CD4-positive, alpha-beta T cell treated with Interleukin-17A for 1 hour (primary cell): ENCODE results near the gene RCL1.

Experiments used
- DNase-seq: peaks from one replicate; pipeline ENCODE4 v3.0.0-alpha.2; 2020

The RCL1 gene

DNA sequence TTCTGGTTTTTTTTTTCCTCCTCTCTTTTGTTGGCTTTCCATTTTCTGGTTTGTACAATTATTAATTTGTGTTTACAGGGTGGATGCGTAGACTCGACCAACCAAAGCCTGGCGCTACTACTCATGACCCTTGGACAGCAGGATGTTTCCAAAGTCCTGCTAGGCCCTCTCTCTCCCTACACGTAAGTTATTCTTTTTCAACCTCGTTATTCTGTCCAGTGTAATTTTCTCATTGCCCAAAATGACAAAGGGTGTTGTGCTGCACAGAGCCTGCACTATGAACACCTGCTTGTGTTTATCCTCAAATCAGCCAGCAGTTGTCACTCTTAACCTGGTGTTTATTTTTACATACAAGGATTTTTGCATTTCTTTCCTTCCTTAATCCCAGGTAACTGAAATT lies 56.6 kb downstream of the RCL1 start:
- DNase-seq: no peak

DNA sequence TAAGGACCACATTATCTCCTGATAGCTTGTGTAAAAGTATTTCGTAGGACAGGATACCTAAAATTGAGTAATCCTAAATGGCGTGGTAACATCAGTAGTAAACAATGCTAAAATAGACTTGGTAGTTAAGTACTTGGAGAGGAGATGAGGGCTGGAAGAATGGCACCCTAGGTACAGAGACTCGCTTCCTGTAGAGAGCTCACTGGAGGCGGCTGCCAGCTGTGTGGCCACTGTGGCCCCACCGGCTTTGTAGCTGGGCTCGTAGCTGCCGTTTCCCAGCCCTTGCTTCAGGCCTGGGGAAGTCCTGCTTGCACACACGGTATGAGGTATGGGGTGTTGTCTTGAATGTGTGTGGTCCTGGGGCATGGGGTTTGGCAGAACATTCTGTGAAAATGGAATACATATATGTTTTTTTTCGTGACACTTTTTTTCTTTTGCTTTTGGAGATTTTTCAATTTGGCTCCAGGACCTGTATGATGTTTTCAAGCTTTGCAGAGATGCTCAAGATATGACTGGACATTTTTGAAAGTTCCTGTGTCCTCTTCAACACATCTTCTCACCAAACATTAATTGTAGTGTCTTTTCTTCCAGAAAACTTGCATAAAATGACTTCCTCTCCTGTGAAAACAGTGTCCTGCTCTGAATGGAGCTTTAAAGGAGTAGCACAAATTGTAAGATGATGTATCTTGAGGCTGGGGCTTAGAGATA lies 58.0 kb downstream of the RCL1 start:
- no peak for DNase-seq

DNA sequence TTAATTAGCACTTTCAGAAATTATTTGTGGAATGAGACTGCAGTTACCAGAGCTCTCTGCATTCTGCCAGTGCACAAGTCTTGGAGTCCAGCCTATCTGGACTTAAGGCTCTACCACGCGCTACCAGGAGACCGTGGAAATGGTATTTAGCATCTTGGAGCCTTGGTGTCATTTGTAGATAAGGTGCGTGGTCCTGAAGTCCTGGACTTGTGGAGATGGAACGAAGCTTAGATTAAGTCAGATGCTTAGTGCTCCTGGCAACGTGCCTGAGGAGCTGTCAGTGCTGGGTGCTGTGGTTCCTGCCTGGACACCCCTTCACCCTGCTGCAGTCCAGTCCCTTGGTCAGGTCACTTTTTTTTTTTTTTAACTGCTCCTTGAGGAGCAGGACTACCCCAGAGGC lies 59.7 kb downstream of the RCL1 start:
- no peak for DNase-seq

DNA sequence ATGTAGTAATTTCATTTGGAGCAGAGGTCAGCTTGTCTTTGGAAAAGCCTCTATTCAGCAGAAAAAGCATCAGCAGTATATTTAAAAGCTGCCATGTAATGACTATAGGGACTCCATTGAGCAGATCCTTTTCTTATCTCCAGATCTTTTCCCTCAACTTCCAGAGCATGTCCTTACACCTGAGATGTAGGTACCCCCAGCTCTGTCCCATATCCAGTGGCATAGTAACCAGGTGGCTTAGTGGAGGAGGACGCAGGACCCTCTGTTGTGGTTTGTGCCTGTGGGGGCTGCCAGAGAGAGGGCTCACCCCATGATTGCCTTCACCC lies 61.5 kb downstream of the RCL1 start:
- no peak for DNase-seq

DNA sequence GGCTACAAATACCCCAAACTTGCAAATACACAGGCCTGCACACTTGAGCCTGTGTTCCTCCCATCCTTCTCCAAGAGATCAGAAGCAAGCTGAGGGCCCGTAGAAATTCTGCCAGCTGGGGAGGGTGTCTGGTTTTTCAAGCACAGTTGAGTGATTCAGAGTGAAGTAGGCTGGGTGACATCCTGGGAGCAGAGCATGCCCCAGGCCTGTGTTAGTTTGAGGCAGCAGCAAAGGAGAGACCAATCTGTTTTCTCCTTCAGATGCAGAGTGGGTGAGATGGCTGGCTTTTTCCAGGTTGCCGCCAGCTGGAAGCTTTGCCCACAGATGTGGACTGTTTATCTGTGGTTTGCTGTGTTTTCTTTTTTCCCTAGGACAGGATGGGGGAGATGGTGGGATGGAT lies 63.1 kb downstream of the RCL1 start:
- DNase-seq: no peak

DNA sequence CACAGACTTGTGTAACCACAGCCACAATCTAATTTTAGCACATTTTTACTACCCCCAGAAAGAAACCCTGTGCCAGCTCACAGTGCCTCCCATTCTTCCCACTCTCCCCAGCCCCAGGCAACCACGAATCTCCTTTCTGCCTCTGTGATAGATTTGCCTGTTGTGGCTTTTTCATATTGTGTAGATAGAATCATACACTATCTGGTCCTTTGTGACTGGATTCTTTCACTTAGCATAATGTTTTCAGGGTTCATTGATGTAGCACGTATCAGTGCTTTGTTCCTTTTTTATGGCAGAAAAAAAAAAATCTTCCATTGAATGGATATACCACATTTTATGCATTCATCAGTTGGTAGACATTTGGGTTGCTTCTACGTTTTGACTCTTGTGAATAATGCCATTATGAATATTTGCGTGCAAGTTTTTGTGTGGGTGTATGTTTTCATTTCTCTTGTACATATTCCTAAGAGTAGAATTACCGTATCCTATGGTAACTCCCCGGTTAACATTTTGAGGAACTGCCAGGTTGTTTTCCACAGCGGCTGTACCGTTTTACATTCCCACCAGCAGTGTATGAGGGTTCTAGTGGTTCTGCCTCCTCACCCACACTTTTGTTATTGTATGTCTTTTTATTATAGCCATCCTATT lies 64.5 kb downstream of the RCL1 start:
- DNase-seq: no peak

DNA sequence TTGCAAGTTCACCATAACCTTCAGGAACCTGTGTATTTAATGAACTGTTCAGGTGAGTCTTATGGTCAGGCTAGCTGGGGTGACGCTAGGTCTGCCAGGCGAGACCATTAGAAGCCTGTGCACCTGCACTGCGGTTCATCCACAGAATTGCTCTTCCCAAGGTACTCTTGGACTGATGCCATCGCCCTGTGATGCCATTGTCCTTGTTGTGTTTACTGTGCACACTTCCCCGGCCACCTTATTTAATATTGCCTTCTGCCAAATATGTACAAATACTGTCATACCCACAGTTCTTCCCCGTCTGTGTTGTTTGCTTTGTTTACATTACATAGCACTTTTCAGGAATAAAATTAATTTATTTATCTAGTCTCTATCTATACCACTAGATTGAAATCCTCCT lies 66.3 kb downstream of the RCL1 start:
- no peak for DNase-seq

DNA sequence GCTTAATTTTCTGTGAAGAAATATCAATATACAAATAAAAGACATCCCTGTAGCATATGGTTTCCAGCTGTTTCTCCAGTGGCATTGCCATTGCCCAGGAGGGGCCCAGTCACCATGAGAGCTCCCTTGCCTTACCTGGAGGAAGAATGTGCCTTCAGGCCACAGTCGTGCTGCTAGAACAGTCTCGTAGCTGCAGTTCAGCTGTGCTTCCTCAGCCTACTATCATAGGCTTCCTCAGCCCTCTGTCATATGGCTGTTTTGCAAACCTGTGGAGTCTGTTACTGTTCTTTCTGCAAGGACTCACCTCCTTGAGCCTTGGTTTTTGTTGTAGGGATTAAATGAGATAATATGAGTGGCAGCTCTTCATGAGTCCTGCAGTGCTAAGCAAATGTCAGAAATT lies 67.6 kb downstream of the RCL1 start:
- DNase-seq: no peak

DNA sequence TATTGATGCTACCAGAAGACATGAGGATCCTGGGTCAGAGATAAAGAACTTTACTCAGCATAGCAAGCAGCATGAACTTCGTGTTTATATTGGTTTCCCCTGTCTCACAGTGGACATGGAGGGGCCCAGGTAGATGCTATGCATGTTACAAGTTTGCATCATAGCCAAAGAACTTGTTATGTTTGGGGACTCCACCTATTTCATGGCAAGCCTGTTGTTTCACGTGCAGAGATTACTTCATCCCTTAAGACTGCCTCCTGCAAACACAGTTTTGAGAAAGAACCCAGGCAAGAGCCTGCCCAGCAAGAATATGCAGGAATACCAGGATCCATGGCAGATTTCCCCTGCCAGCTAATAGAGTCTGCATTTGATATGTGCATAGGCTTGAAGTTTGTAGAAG lies 68.4 kb downstream of the RCL1 start:
- no peak for DNase-seq

DNA sequence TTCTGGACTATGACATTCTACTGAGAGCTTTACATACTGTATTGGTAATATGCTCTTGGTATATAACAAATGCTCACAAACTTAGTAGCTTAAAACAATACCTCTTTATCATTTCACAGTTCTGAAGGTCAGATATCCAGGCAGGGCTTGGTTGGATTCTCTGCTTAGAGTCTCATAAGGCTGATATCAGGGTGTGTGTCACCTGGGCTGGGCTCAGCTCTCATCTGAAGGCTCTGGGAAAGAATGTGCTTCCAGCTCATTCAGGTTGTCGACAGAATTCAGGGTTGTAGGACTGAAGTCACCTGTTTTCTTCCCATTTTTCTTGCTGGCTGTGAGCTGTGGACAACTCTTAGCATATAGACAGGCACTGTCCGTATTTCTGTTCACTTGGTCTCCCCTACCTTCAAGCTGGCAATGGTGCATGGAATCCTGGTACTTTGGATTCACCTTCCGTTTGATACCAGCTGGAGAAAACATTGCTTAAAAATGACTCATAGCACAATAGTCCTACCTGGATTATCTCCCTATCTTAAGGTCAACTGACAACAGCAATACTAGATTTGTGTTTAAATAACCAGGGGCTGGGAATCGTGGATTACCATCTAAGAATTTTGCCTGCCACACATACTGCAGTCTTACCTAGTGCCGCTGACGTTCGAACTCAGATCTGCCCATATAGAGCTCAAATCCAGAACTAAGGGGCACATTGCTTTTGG lies 69.2 kb downstream of the RCL1 start:
- DNase-seq: no peak

DNA sequence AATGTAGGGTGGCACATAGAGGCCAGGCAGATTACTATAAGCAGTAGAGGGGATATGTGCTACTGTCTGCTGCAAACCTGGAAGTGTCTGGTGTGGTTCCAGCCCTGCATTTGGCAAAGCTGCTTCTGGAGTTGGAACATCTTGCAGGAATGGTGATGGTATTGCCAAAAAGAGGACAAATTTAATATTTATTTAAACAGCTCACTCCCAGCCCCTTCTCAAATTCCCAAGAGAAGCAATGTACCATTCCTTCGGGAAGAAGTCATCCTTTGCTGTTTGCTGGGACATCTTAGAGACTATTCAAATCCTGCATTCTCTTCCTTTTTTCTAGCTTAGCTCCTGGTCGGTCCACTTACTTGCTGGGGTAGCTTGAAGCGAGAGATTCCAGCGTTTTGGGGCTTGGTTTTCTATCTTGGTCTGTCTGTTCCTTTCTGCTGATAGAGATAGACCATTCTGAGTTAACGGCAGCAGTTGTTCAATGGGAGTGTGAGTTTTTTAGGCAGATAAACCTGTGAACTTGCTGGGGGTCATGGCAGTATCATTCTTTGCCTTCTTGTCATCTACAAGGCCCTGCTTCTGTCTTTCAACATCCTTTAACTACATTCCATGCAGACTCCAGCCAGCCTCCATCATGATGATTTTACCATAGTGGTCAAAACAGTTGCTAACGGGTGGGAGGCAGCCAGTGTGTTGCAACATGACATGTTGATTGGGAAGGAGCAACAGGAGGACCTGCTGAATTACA lies 69.9 kb downstream of the RCL1 start:
- DNase-seq: no peak

DNA sequence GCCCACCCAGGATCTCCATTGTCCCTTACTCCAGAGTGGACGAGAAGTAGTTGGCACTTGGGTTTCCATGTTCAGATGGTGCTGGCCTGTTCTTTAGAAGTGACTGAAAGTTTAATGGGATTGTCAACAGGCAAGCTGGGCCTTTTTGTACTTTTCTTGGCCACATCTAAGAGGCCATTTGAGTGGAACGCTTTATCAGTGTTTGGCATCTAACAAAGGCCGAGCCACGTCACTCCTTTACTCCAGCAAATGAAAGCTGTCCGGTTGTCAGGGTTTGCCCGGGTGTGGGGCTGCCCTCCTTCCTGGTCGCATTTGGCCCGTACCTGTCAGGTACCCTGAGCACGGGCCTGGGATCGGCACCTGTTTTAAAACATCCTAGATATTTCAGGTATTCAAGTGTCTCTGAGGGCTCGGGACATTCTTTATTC lies 71.5 kb downstream of the RCL1 start:
- DNase-seq: no peak

DNA sequence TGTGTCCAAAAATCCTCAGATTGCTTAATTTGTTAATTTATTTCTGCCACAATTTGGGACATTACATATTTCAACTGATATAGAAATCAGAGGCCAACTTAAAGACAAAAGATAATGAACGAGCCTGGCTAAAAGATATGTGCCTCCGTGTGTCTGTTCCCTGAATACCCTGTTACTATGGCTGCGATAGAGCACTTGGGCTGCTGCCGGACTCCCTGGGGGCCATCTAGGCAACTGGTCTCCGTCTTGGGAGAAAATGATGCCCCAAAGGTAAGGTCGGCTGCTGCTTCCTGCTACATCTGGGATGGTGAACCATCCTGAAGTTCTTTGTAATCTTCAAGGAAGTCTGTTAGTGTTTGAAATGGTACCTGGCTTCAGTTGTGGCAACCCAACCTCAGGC lies 72.0 kb downstream of the RCL1 start:
- DNase-seq: no peak

DNA sequence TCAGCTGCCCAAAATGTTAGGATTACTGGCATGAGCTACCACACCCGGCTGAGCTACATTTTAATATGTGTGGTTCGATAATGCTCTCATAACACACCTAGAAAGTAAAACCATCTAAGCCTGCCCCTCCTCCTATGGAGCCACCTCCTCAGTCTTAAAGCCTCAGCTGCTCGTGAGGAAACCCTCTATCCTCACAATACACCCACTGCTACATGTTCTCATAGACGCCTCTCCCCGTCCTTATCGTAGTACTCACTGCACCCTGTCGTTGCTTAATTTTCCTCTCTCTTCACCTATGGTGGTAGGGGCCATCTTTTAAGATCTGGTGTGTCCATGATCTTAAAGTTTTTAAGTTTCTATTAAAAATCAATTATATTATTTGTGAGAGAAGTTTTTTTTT lies 72.9 kb downstream of the RCL1 start:
- no peak for DNase-seq

DNA sequence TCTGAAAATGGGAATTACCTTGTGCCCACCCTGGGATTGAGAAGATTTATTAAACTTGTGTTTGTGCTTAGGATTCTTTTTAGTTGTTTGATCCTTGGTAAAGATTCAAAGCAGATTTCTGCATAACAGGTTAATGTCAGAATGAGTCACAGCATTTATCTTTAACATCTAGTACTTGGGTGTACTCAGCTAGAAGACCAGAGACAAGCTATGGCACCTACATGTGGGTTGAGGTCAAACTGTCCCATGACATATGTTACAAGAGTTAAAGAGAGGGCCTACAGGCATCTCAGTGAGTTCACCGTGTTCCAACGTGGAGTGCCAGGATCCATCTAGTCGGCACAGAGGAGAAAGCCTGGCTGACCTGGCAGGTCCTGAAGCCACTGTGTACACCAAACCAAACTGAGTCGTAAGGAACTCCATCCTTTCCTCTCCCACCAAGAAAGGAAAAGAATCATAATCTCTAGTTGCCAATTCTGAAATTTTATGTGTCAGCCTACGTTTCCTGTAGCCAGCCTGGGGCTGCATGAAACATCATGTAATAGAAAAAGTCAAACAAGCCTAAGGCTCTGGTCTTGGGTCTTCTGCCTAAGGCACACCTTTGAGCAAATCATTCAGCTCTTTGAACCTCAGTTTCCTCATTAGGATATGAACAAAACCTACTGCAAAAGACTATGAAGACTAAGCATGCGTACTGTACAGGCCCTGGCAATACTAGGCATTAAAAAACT lies 73.7 kb downstream of the RCL1 start:
- no peak for DNase-seq

DNA sequence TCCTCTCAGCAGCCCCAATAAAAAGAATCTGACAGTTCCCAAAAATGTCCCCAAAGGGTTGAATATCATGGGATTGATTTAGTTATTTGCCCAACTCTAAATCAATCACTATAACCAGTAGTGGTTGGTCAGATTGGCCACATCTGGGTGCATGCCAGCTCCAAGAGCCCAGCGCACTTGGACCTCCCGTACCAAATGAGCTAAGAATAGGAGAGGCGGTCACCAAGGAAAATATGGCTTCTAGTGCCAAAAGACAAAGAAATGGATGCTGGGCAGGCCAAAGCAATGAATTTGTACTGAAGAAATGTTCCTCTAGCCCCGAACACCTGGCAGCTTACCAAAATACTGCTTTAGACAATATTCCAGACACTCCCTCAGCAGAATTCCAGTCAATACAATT lies 80.3 kb downstream of the RCL1 start:
- no peak for DNase-seq

DNA sequence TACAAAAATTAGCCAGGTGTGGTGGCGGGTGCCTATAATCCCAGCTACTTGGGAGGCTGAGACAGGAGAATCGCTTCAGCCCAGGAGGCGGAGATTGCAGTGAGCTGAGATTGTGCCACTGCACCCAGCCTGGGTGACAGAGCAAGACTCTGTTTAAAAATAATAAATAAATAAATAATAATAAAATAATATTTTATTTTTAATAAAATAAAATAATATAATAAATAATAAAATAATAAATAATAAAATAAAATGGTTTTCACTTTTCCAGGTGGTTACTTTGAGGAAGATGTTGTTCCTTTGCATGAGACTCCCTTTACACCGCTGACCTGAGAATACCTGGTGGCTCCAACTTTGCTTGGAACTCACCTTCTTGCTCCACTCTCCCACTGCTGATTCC lies 82.8 kb downstream of the RCL1 start:
- DNase-seq: no peak

DNA sequence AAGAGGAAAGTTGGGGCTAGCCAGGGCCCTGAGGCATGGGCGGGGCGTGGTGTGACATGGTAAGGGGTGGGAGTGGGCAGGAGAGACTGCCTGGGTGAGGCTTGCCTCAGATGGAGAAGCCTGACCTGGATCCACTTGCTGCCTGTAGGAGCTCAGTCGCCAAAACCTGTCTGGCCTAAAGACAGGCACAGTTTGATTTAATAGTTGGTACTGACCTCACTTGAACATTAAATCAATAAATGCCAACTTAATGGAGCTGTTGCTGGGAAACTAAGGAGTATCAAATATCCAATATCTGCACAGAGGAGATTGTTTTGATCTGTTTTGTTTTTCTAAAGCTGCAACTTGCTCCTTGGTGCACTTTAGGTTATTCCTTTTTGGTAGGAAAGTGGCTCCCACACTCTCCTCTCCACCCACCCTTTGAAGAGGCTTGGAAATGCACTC lies 86.4 kb downstream of the RCL1 start:
- DNase-seq: no peak

DNA sequence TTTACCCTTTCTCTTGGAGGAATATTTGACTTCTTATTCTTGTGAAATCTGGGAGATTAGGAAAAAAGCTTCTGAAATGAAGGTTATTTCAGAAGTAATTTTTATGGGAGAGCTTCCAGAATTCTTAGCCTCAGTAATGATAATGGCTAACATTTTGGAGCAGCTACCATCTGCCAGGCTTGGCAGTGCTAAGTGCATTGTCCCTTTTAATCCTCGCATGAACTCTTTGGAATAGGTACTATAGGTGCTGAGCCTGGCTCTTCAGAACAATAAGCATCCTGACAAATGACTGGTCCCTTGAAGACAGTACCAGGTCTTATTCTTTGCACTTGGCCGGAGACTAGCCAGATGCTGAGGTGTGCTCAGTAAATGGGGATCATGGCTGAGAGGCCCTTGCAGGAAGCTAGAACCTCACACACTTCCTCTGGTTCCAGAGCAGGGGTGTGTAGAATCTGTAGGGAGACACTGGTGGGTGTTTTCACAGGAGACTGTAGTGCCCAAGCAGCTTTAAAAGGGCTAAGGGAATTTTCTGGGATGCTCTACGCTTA lies 90.7 kb downstream of the RCL1 start:
- DNase-seq: no peak

DNA sequence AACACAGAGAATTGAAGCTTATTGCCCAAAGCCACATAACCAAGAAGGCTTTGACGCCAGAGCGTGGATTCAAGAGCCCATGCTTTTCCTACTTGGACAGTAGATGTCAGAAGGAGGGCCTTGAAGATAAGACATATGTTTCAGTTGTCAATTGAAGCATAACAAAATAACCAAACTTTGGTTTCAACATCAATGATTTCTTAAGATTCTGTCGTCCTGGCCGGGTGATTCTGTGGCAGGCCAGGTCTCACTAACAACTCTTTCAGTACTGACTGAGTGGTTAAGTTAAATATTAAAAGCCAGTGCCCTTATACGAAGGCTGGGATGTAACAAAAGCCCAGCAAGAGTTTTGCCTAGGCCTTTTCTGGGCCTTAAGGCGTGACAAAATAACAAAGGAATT lies 94.0 kb downstream of the RCL1 start:
- DNase-seq: no peak

DNA sequence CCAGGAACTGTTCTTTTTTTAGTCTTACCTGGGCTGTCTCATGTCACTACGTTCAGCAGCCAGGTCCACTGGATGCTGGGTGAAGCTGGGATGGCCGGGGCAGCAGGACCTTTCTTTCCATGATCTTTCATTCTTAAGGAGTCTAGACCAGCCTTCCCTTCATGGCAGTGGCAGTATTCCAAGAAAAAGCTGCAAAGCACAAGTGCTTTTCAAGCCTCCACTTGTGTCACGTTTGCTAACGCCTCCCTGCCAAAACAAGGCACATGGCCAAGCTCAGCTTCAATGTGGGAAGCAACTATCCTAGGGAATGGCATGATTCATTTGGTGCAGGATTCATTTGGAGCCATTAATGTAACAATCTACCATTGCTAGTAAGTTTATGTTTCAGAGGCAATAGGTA lies 94.8 kb downstream of the RCL1 start:
- DNase-seq: no peak

DNA sequence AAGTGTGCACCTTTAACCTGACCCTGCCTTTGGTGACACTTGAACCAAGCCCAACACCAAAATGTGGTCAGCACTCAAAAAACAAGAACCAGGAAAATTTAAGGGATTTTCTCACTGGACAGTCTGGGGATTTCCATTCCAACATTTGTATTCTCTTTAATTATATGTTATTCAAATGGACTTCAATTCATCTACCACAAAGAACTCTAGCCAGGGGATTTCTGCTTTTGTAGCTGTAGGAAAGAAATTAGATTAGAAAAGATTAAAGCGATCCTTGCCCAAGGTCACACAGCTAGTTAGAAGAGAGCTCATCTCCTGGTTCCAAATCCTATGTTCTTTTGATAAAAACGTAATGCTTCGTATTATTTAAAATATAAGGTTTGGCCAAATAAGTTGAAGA lies 97.5 kb downstream of the RCL1 start:
- no peak for DNase-seq

DNA sequence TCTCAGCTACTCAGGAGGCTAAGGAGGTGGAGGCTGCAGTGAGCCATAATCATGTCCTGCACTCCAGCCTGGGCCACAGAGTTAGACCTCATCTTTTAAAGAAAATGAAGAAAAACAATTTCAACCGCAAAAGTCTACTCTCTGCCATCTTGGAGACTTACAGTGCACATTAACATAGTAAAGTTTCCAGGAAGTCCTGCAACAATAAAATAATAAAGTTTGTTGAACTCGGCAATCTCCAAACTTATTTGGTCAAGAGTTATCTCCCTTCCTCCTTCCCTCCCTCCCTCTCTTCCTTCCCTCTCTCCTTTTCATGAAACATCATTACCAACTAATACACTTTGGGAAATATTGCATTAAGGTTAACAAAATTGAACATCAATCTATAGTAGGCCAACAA lies 98.2 kb downstream of the RCL1 start:
- DNase-seq: no peak
